ENCODE measurements around the gene DIABLO. TPM values are rescaled to one million over a fixed set of nuclear protein-coding genes. Genes with fewer than 3 reads are reported as not detected.
A peak's percentile ranks its signal among the peaks of the same experiment; 100 is the strongest.
"Not testable (repeated sequence)": the region's sequence is repeated elsewhere in the genome, so short reads cannot be mapped to it uniquely, and the experiment has no call there.

The DIABLO gene
- total and polyA plus RNA-seq, 7 donors: 43.4 to 61.3 (median 55.5) TPM

DNA sequence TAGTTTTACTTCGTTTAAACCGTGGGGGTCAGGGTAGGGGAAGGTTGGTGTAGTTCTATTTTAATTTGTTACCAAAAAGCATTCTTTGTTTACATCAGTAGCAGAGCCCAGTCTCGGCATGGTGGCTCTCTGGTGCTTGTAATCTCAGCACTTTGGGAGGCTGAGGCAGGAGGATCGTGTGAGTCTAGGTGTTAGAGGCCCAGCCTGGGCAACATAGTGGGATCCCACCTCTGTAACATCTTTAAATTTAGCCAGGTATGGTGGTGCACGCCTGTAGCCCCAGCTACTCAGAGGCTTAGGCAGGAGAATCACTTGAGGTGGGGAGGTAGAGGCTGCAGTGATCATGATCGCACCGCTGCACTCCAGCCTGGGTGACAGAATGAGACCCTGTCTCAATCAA is 40.8 kb downstream of the DIABLO start:
- TF ChIP-seq, protein P1, sequence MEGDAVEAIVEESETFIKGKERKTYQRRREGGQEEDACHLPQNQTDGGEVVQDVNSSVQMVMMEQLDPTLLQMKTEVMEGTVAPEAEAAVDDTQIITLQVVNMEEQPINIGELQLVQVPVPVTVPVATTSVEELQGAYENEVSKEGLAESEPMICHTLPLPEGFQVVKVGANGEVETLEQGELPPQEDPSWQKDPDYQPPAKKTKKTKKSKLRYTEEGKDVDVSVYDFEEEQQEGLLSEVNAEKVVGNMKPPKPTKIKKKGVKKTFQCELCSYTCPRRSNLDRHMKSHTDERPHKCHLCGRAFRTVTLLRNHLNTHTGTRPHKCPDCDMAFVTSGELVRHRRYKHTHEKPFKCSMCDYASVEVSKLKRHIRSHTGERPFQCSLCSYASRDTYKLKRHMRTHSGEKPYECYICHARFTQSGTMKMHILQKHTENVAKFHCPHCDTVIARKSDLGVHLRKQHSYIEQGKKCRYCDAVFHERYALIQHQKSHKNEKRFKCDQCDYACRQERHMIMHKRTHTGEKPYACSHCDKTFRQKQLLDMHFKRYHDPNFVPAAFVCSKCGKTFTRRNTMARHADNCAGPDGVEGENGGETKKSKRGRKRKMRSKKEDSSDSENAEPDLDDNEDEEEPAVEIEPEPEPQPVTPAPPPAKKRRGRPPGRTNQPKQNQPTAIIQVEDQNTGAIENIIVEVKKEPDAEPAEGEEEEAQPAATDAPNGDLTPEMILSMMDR (IDR thresholded peaks at IDR 0.05): no peak
- TF ChIP-seq POLR2A (IDR thresholded peaks at IDR 0.05) (no peak), POLR2AphosphoS5 (IDR thresholded peaks at IDR 0.05) (no peak), EP300 (IDR thresholded peaks at IDR 0.05) (no peak)
- Histone ChIP-seq H3K36me3 (no peaks in the 10 kb centered on the region), H3K27me3 (no peaks in the 10 kb centered on the region), H3K4me1 (peaks cover 0 to 11% (median 5%) of the 10 kb centered on the region in 4 donors), H3K9me3 (no peaks in the 10 kb centered on the region), H3K27ac (no peak overlapping the region), H3K4me3 (no peak overlapping the region)
- 90 to 92% methylated on average over 7 of the region's 7 CpGs for WGBS, 2 donors
- DNase-seq: no peak
- intact Hi-C loops (cut with DNase I): loop anchor here (10.0 kb wide), 1 partner anchor 150 kb away; no protein-coding TSS in a partner anchor

GRCh38 chr12:122184517-122184916 is 41.3 kb downstream of the DIABLO start:
- no peaks in the 10 kb centered on the region for H3K27me3 ChIP-seq
- TF ChIP-seq EP300 (IDR thresholded peaks at IDR 0.05): no peak
- no peak for TF ChIP-seq POLR2AphosphoS5 (IDR thresholded peaks at IDR 0.05)
- TF ChIP-seq POLR2A (IDR thresholded peaks at IDR 0.05): no peak
- TF ChIP-seq, protein P1 (IDR thresholded peaks at IDR 0.05): no peak
- 60 to 86% methylated on average over 18 of the region's 18 CpGs for WGBS, 2 donors
- peaks cover 0 to 11% (median 5%) of the 10 kb centered on the region in 4 donors for H3K4me1 ChIP-seq
- H3K27ac ChIP-seq: no peak overlapping the region
- no peaks in the 10 kb centered on the region for H3K36me3 ChIP-seq
- H3K9me3 ChIP-seq: no peaks in the 10 kb centered on the region
- intact Hi-C loops (cut with DNase I): loop anchor here (10.0 kb wide), 1 partner anchor 150 kb away; no protein-coding TSS in a partner anchor
- DNase-seq: no peak
- no peak overlapping the region for H3K4me3 ChIP-seq

DNA sequence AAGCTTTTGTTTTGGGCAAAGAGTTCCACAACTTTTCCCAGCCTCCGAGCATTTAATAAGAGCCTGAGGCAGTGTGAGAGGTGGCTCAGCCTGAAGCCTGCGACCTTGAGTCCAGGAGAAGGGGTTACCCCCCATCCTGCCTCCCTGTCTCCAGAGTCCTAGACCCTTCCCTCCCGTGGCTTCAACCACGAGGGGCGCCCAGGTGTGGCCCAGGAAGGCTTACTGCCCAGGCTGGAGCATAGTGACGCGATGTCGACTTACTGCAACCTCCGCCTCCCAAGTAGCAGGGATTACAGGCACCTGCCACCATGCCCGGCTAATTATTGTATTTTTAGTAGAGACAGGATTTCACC is 42.3 kb downstream of the DIABLO start:
- Histone ChIP-seq H3K4me3 (peak overlapping the region; percentile 25 to 63 (median 52)), H3K9me3 (no peaks in the 10 kb centered on the region), H3K4me1 (peaks cover 0 to 11% (median 5%) of the 10 kb centered on the region in 4 donors), H3K27ac (peak overlapping the region in 1 of 4 donors; percentile 22), H3K27me3 (no peaks in the 10 kb centered on the region), H3K36me3 (no peaks in the 10 kb centered on the region)
- intact Hi-C loops (cut with DNase I): loop anchor here (10.0 kb wide), 1 partner anchor 149 kb away; no protein-coding TSS in a partner anchor
- TF ChIP-seq POLR2AphosphoS5 (IDR thresholded peaks at IDR 0.05) (no peak), POLR2A (IDR thresholded peaks at IDR 0.05) (no peak), EP300 (IDR thresholded peaks at IDR 0.05) (no peak)
- TF ChIP-seq, protein P1 (IDR thresholded peaks at IDR 0.05): no peak
- WGBS, 2 donors: 72 to 85% methylated on average over 10 of the region's 10 CpGs
- no peak for DNase-seq

DNA sequence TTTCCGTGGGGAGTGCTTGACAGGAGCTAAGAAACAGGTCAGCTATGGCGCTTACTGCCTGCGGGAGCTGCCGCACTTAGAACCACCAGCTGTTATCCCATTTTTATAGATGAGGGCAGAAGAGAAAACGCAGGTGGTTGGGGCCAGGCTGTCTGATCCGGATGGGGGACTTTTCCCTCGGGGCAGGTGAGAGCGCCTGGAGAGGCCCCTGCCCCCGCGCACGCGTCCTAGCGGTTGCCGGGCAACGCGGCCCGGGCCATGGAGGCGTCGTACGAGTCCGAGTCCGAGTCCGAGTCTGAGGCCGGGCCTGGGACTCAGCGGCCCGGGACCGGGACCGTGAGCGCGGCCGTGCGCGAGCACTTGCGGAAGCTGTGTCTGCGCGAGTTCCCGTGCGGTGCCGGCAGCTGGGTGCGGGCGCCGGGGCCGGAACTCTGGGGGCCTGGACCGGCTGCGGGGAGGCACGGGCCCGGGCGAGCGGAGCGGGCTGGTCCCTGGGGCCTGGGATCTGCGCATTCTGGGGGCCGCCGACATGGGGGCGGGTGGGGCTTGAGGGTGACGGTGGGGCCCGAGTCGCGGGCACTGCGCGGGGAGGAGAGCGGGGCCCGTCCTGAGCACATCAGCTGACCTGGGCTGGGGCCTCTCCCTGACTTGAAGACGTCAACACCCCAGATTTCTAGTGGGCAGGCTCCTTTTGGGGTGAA is 42.8 kb downstream of the DIABLO start, which contains the start of gene LRRC43:
TSS of gene LRRC43 (plus strand) at position 237 of the 701 bp plus-strand sequence. CDS start at position 259, 22 bp downstream.
- peak within 1 kb of the TSS in 1 of 4 donors; percentile 22 for H3K27ac ChIP-seq
- TF ChIP-seq EP300 (IDR thresholded peaks at IDR 0.05) (no peak), POLR2AphosphoS5 (IDR thresholded peaks at IDR 0.05) (no peak), POLR2A (IDR thresholded peaks at IDR 0.05) (no peak)
- TF ChIP-seq, protein P1 (IDR thresholded peaks at IDR 0.05): no peak
- H3K9me3 ChIP-seq: no peaks in the 10 kb centered on the region
- H3K27me3 ChIP-seq: no peaks in the 10 kb centered on the region
- H3K4me3 ChIP-seq: peak within 1 kb of the TSS; percentile 25 to 63 (median 52)
- DNase-seq: no peak
- intact Hi-C loops (cut with DNase I): loop anchor here (10.0 kb wide), 1 partner anchor 148 kb away; no protein-coding TSS in a partner anchor
- H3K4me1 ChIP-seq: peaks cover 0 to 11% (median 5%) of the 10 kb centered on the region in 4 donors
- 2 to 3% methylated on average over 63 of the region's 63 CpGs for WGBS, 2 donors
- H3K36me3 ChIP-seq: no peaks in the 10 kb centered on the region

- H3K27ac ChIP-seq; H3K4me3 ChIP-seq; H3K36me3 ChIP-seq; intact Hi-C loops (cut with DNase I); H3K9me3 ChIP-seq; H3K4me1 ChIP-seq; DNase-seq: not testable (repeated sequence)
- WGBS, 2 donors: 93 to 95% methylated on average over 4 of the region's 4 CpGs
- H3K27me3 ChIP-seq: peaks cover 0 to 13% (median 0%) of the 10 kb centered on the region in 3 donors
Observed at GRCh38 chr12:122176473-122176872, 49.4 kb downstream of the DIABLO start.
